ENCODE results near the gene PHF5A.
"Not testable (repeated sequence)": the region's sequence is repeated elsewhere in the genome, so short reads cannot be mapped to it uniquely, and the experiment has no call there.

DNA sequence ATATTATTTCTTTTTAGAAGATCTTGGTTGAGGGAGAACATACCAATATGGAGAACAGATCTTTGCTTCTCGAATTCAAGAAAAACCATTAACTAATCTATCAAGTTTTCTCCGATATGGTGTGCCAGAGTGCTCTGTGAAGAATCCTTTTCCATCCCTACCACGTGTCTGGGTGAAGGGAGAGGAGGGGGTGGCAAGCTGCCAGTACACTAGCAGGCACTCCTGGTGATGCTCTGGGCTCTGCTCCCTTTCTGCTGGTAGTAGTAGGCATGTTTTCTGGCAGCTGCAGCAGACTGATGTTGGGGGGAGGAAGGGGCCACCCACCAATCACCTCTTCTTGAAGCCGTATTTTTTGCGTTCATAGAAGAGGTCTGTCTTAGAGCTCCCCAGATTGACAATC, 8.4 kb downstream of the PHF5A start:
- TF ChIP-seq, protein P1, sequence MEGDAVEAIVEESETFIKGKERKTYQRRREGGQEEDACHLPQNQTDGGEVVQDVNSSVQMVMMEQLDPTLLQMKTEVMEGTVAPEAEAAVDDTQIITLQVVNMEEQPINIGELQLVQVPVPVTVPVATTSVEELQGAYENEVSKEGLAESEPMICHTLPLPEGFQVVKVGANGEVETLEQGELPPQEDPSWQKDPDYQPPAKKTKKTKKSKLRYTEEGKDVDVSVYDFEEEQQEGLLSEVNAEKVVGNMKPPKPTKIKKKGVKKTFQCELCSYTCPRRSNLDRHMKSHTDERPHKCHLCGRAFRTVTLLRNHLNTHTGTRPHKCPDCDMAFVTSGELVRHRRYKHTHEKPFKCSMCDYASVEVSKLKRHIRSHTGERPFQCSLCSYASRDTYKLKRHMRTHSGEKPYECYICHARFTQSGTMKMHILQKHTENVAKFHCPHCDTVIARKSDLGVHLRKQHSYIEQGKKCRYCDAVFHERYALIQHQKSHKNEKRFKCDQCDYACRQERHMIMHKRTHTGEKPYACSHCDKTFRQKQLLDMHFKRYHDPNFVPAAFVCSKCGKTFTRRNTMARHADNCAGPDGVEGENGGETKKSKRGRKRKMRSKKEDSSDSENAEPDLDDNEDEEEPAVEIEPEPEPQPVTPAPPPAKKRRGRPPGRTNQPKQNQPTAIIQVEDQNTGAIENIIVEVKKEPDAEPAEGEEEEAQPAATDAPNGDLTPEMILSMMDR (IDR thresholded peaks at IDR 0.05; ENCODE audit: poor library complexity): not testable (repeated sequence)
- not testable (repeated sequence) for TF ChIP-seq EZH2 (IDR thresholded peaks at IDR 0.05; ENCODE audit: borderline replicate concordance)

All from hepatocyte (in vitro differentiated cells).